Upper lobe of left lung (tissue), 4 donors: ENCODE results near the gene TMF1.

Source experiments
- EP300 ChIP-seq, 4 donors: sonication (generic); formaldehyde crosslinking; IDR thresholded peaks; one replicate each; pipeline ENCODE4 v1.5.1; 2017; ENCODE audit warnings: antibody characterized with exemption in 4 of 4, control low read depth in 2 of 4
- POLR2A ChIP-seq, 4 donors: fragments of 450-650 bp; IDR thresholded peaks; one replicate each; pipeline ENCODE4 v1.5.1; 2016 to 2017; ENCODE audit warnings: antibody characterized with exemption in 4 of 4, mild to moderate bottlenecking in 2 of 4
- POLR2AphosphoS5 ChIP-seq, 2 donors: sonication (generic); formaldehyde crosslinking; IDR thresholded peaks; one replicate each; pipeline ENCODE4 v1.5.1; 2017; ENCODE audit warnings: antibody characterized with exemption in 2 of 2
- TF ChIP-seq, protein P1 (sequence below), 6 experiments: fragments of 450-650 bp in 4 of 6; fragments of 200-600 bp in 2 of 6; sonication (generic) in 2 of 6; IDR thresholded peaks; one replicate each; pipeline ENCODE4 v1.5.1; 2016 to 2019; ENCODE audit warnings: antibody characterized with exemption in 6 of 6

DNA sequence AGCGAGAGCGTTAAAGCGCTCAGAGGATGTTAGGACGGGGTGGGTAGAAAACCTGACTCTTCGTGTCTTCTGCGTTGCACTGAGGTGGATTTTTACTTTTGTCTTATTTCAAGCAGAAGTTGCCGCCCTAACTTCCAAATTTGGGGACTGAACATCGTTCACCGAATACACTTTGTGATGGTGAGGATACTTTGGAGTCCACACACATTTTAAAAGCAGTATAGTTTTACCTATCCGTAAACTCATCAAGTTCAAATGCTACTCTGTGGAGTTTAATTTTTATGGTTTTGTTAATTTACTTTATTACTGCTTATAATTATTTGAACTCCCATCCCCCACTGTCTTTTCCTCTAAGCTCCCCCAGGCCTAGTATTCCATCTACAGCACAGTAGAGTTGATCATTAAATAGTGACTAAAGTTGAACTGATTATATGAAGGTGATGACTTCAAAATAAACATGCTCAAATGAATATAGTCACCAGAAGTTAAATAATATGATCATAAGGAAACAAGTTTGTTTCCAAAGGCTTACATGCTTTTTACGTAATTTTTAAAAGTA, 38.0 kb downstream of the TMF1 start:
- TF ChIP-seq, protein P1, sequence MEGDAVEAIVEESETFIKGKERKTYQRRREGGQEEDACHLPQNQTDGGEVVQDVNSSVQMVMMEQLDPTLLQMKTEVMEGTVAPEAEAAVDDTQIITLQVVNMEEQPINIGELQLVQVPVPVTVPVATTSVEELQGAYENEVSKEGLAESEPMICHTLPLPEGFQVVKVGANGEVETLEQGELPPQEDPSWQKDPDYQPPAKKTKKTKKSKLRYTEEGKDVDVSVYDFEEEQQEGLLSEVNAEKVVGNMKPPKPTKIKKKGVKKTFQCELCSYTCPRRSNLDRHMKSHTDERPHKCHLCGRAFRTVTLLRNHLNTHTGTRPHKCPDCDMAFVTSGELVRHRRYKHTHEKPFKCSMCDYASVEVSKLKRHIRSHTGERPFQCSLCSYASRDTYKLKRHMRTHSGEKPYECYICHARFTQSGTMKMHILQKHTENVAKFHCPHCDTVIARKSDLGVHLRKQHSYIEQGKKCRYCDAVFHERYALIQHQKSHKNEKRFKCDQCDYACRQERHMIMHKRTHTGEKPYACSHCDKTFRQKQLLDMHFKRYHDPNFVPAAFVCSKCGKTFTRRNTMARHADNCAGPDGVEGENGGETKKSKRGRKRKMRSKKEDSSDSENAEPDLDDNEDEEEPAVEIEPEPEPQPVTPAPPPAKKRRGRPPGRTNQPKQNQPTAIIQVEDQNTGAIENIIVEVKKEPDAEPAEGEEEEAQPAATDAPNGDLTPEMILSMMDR (IDR thresholded peaks at IDR 0.05): no peak
- TF ChIP-seq EP300 (IDR thresholded peaks at IDR 0.05) (no peak), POLR2AphosphoS5 (IDR thresholded peaks at IDR 0.05) (no peak), POLR2A (IDR thresholded peaks at IDR 0.05) (no peak)
